Smooth muscle cell (in vitro differentiated cells): ENCODE results near the gene EDIL3. TPM values are rescaled to one million over a fixed set of nuclear protein-coding genes. Genes with fewer than 3 reads are reported as not detected.

Source experiments
- DNase-seq: peaks from one replicate; lab custom pipeline; 2025; ENCODE audit not compliant: unreplicated experiment; lab: John Stamatoyannopoulos, UW
- H2AFZ ChIP-seq: fragments of 200-600 bp; sonication (generic); 2 replicates; pipeline ENCODE4 v1.6.0; 2016; ENCODE audit warnings: antibody characterized with exemption, low read depth, mild to moderate bottlenecking
- H3F3A ChIP-seq: fragments of 200-600 bp; sonication (generic); 2 replicates; pipeline ENCODE4 v1.6.0; 2017; ENCODE audit warnings: antibody characterized with exemption, low read depth
- H3K27ac ChIP-seq: fragments of 200-600 bp; sonication (generic); 2 replicates; pipeline ENCODE4 v1.5.1; 2016; ENCODE audit warnings: low read depth, mild to moderate bottlenecking
- H3K27me3 ChIP-seq: fragments of 200-600 bp; sonication (generic); 2 replicates; pipeline ENCODE4 v1.6.1; 2016; ENCODE audit warnings: low read depth, mild to moderate bottlenecking
- H3K36me3 ChIP-seq: fragments of 200-600 bp; sonication (generic); 2 replicates; pipeline ENCODE4 v1.5.1; 2016; ENCODE audit warnings: low read depth
- H3K4me1 ChIP-seq: fragments of 200-600 bp; sonication (generic); 2 replicates; pipeline ENCODE4 v1.5.1; 2016; ENCODE audit warnings: low read depth
- H3K4me2 ChIP-seq: fragments of 200-600 bp; sonication (generic); 2 replicates; pipeline ENCODE4 v1.6.0; 2016; ENCODE audit warnings: mild to moderate bottlenecking
- H3K4me3 ChIP-seq: fragments of 200-600 bp; sonication (generic); 2 replicates; pipeline ENCODE4 v1.5.1; 2016; ENCODE audit warnings: mild to moderate bottlenecking
- H3K79me2 ChIP-seq: fragments of 200-600 bp; sonication (generic); 2 replicates; pipeline ENCODE4 v1.6.0; 2016; ENCODE audit warnings: low read depth, mild to moderate bottlenecking
- H3K9ac ChIP-seq: fragments of 200-600 bp; sonication (generic); 2 replicates; pipeline ENCODE4 v1.6.0; 2016; ENCODE audit warnings: low read depth
- H3K9me3 ChIP-seq: fragments of 200-600 bp; sonication (generic); replicated peaks from 2 replicates; pipeline ENCODE4 v1.5.1; 2016; ENCODE audit warnings: low read depth
- H4K20me1 ChIP-seq: fragments of 200-600 bp; sonication (generic); 2 replicates; pipeline ENCODE4 v1.6.0; 2016; ENCODE audit warnings: low read depth
- WGBS: methylation state at CpG from one replicate; pipeline ENCODE4 v1.1.7; 2016; ENCODE audit warnings: low lambda C conversion rate; 5-methylcytosine and 5-hydroxymethylcytosine counted together
- polyA plus RNA-seq: library from polyadenylated mRNA; unstranded; fragments of >200 nt; fragmentation: Nextera tagmentation; extraction: Ambion mirVana; gene quantifications from 2 replicates; pipeline ENCODE4 v1.2.1, GENCODE V29; 2016
- total RNA-seq: library from RNA; depleted of rRNA; stranded (reverse); fragments of >200 nt; gene quantifications from 2 replicates; pipeline ENCODE4 v1.2.3, GENCODE V29; 2014
- TF ChIP-seq, protein P1 (sequence below): fragments of 200-600 bp; sonication (generic); IDR thresholded peaks from 2 replicates; pipeline ENCODE4 v1.5.1; 2017; ENCODE audit warnings: borderline replicate concordance, mild to moderate bottlenecking, antibody characterized with exemption; ENCODE audit not compliant: insufficient read depth, poor library complexity, severe bottlenecking

The EDIL3 gene
- total and polyA plus RNA-seq, 2 experiments from 2014 or later = 98.4 to 119 TPM

- Histone ChIP-seq H3K79me2 (no peaks in the 10 kb centered on the region), H4K20me1 (peaks cover 2% of the 10 kb centered on the region), H3K27ac (no peak overlapping the region), H3K36me3 (no peaks in the 10 kb centered on the region), H3K9ac (no peak overlapping the region), H3K9me3 (no peaks in the 10 kb centered on the region), H3F3A (no peaks in the 10 kb centered on the region), H3K4me3 (no peak overlapping the region), H3K4me2 (peak overlapping the region; percentile 72), H3K4me1 (peaks cover 10% of the 10 kb centered on the region), H3K27me3 (no peaks in the 10 kb centered on the region), H2AFZ (no peak overlapping the region)
- no peak for DNase-seq
- TF ChIP-seq, protein P1, sequence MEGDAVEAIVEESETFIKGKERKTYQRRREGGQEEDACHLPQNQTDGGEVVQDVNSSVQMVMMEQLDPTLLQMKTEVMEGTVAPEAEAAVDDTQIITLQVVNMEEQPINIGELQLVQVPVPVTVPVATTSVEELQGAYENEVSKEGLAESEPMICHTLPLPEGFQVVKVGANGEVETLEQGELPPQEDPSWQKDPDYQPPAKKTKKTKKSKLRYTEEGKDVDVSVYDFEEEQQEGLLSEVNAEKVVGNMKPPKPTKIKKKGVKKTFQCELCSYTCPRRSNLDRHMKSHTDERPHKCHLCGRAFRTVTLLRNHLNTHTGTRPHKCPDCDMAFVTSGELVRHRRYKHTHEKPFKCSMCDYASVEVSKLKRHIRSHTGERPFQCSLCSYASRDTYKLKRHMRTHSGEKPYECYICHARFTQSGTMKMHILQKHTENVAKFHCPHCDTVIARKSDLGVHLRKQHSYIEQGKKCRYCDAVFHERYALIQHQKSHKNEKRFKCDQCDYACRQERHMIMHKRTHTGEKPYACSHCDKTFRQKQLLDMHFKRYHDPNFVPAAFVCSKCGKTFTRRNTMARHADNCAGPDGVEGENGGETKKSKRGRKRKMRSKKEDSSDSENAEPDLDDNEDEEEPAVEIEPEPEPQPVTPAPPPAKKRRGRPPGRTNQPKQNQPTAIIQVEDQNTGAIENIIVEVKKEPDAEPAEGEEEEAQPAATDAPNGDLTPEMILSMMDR = no peak
Observed at GRCh38 chr5:84286662-84287061, 98.0 kb downstream of the EDIL3 start.

DNA sequence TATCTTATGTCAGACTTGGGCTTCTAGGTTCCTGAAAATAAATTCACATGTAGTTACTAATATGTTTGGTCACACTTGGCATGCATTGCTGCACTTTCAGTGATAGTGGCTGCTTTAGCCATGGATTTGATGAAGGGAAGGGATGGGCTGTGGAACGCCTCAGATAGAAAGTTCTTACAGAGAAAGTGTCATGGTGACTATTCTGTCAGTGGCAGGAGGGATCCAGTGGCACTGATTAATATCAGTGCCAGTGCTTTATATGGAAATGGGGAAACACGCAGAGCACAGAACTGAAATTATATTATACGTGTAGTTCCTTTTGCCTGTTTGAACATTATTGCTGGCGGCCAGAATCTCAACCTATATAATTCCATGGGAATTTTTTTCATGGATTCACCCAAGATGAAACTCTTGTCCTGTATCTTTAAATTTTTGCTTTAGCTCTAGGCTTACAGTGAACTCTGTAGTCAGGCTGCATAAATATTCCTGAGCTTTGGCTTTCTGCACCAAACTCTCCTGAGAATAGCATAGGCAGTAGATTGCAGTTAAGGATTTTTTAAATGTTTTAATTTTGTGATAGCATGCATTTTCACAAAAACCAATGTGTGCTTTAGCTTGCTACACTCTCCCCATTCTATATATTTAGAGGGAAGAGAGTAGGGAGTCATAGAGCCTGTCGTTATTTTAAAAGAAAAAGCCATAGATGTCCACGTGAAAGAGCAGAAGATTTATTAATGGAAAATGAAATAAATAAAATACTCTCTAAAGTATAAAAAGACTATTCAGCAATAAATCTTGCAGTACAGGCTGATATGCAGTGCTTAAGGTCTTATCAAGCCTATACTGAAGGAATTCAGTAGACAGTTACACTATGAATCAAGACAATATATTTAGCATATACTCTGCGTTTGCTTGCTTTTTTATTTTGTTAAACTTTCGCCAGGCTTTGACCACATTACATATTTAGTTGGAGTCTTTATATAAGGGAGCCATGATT is 98.7 kb downstream of the EDIL3 start:
- no peaks in the 10 kb centered on the region for H3K9me3 ChIP-seq
- H3K36me3 ChIP-seq = no peaks in the 10 kb centered on the region
- no peaks in the 10 kb centered on the region for H3F3A ChIP-seq
- H2AFZ ChIP-seq = no peak overlapping the region
- DNase-seq = no peak
- H3K27ac ChIP-seq = no peak overlapping the region
- H3K79me2 ChIP-seq = no peaks in the 10 kb centered on the region
- H3K9ac ChIP-seq = no peak overlapping the region
- peaks cover 2% of the 10 kb centered on the region for H4K20me1 ChIP-seq
- peaks cover 10% of the 10 kb centered on the region for H3K4me1 ChIP-seq
- TF ChIP-seq, protein P1 = no peak
- peak overlapping the region; percentile 72 for H3K4me2 ChIP-seq
- WGBS = 88% methylated on average over 8 of the region's 8 CpGs
- no peak overlapping the region for H3K4me3 ChIP-seq
- H3K27me3 ChIP-seq = no peaks in the 10 kb centered on the region

- peaks cover 3% of the 10 kb centered on the region for H3K79me2 ChIP-seq
- no peak for DNase-seq
- H3K9ac ChIP-seq = no peak overlapping the region
- H3K4me2 ChIP-seq = no peak overlapping the region
- no peaks in the 10 kb centered on the region for H3K9me3 ChIP-seq
- H3K27me3 ChIP-seq = no peaks in the 10 kb centered on the region
- no peak overlapping the region for H2AFZ ChIP-seq
- H4K20me1 ChIP-seq = no peaks in the 10 kb centered on the region
- no peak overlapping the region for H3K4me3 ChIP-seq
- H3F3A ChIP-seq = no peaks in the 10 kb centered on the region
- no peaks in the 10 kb centered on the region for H3K36me3 ChIP-seq
- H3K27ac ChIP-seq = no peak overlapping the region
- H3K4me1 ChIP-seq = no peaks in the 10 kb centered on the region
- TF ChIP-seq, protein P1 = no peak
Observed at GRCh38 chr5:84281383-84281782, 103.3 kb downstream of the EDIL3 start.

DNA sequence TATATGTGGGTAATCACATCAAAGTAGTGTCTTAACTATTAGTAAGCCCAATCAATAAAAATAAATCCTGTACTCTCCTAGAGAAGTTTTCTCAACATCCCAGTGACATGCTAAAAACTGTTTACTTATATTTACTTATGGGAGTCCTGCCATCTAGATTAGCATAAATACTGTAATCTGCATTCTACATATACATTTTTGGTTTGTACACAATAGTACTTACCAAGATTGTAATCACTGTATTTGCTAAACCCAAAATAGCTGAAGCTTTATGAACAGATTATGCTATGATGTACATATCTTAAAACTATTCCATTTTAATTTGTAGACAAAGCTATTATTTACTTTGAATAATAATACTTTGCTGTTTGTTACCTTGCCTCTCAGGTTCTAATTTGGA is 105.4 kb downstream of the EDIL3 start:
- TF ChIP-seq, protein P1 = no peak
- no peaks in the 10 kb centered on the region for H3K36me3 ChIP-seq
- H4K20me1 ChIP-seq = no peaks in the 10 kb centered on the region
- no peaks in the 10 kb centered on the region for H3K27me3 ChIP-seq
- no peak overlapping the region for H3K4me3 ChIP-seq
- no peak overlapping the region for H3K4me2 ChIP-seq
- no peak overlapping the region for H3K27ac ChIP-seq
- no peaks in the 10 kb centered on the region for H3K9me3 ChIP-seq
- H2AFZ ChIP-seq = no peak overlapping the region
- DNase-seq = no peak
- peaks cover 11% of the 10 kb centered on the region for H3F3A ChIP-seq
- H3K4me1 ChIP-seq = peaks cover 6% of the 10 kb centered on the region
- H3K79me2 ChIP-seq = peaks cover 3% of the 10 kb centered on the region
- H3K9ac ChIP-seq = no peak overlapping the region
